ENCODE measurements around the gene ABCA1.
"Not testable (repeated sequence)": the region's sequence is repeated elsewhere in the genome, so short reads cannot be mapped to it uniquely, and the experiment has no call there.

ABCA1 gene

DNA sequence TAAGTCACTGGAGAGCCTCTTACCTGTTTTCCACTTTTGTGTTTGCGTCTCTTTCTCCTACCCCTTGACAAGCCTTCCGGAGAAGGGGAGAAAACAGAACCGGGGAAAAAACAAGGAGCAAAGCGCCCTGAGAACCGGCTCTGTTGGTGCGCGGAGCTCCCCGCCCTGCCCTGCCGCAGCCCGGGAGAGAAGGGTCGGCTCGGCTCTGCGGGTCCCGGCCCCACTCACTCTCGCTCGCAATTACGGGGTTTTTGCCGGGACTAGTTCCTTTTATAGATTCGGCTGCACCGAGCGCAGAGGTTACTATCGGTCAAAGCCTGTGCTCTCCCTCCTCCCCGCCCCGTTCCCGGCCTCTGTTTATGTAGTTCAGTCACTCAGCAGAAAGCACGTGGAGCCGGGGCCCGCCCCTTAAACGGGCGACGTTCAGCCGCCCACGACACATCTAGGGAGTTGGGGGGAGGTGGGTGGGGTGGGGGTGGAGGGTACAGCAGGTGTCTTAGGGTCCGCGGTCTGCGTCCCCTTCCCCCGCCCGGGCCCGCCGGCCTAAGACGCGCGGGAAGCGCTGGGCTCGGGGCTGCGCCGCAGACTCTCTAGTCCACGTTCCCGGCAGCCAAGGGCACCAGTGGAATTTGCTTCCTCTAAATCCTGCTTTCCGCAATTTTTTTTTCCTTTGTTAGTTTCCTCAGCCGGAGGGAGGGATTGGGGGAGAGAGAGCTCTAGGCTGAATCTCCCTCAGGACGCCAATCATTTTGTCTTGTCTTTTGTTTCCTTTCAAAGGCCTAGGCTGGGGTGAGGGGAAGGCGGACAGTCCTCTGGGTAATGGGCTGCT, at the start of gene ABCA1:
ABCA1 (minus strand) TSS at position 244 of the 829 bp plus-strand sequence. CDS start 24,476 bp downstream, outside the sequence.
- peak; percentile 12 to 57 (median 22) for DNase-seq

GRCh38 chr9:104977580-104977979, 49.6 kb upstream of the ABCA1 start:
- no peak for DNase-seq

DNA sequence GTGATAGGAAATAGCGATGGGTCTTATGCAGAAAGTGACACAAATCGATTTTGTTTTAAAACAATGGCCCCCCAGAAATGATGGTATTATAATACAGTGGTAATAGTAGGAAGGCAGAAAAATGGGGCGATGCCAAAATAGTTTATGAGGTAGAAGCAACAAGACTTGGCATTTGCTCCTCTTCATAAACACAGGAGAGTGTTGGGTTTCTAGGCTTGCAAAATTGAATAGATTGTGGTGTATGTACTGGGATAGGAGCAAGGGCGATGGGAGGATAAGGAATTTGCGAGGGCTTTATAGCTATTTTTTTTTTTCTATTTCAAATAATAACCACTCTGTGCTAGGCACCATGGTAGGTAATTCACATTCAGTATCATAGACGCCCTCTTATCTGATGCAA, 49.2 kb upstream of the ABCA1 start:
- DNase-seq = no peak

- DNase-seq = not testable (repeated sequence)
Measured at GRCh38 chr9:104975966-104976595, 48.1 kb upstream of the ABCA1 start.

DNA sequence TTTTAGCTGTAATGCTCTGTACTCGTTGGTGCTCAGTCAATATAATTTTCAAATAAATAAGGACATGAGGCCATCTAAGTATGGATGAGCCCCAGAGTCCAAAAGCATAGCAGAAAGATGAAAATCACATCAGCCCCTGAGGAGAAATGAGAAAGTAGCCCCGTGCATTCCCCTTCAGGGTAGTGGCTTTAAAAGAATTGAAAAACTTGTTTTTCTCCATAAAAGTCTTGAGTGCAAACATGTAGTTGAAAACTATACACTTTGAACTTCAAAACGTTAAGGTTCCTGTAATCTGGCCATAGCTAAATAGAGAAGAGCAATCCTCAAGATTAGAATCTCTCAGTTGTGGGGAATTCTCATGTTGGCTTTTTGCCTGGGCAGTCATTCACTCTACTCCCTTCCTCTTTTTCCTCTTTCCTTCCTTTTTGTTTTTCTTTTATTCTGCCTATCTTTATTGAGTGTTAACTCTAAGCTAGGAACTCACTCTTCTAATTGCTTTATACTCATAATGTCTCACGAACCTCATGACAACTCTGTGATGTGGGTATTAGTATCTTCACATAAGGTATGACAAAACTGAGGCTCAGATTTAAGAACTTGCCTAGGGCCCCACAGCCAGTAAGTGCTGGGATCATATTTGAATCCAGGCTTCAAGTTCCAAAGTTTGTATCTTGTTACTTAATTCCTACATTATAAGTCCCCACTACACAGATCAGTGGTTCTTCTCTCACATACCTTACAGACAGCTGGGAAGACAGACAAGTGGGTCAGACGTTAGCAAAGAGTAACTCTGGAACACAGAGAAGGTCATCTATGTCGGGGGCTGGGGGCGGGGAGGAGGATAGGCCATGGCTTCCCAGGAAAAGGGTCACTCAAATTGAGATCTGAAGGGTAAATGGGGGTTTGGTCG, 46.4 kb upstream of the ABCA1 start:
- no peak for DNase-seq

DNA sequence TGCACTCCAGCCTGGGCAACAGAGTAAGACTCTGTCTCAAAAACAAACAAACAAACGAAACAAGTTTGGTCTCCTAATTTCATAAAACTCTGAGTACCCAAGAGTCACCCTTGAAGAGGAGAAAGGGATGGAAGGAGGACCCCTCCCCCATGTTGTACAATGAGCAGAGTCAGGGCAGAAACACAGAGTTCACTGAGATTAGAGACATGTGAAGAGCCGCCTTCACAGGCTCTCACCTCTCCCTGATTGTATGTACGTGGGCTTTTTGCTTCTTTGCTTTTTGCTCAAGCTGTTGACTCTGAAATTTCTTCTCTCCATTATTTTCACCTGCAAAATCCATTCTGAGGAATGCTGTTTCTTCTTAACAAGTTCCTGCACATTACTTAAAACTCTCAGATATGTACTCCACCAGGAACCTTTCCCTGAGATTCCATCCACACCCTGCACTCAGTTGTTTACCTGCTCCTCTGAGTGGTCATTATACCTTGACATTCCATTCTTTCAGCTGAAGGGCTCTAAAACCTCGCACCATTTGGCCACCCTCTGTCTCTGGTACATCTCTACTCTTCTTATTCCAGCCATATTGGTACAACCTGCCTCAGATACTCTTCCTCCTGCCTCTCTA, 44.4 kb upstream of the ABCA1 start:
- no peak for DNase-seq

DNA sequence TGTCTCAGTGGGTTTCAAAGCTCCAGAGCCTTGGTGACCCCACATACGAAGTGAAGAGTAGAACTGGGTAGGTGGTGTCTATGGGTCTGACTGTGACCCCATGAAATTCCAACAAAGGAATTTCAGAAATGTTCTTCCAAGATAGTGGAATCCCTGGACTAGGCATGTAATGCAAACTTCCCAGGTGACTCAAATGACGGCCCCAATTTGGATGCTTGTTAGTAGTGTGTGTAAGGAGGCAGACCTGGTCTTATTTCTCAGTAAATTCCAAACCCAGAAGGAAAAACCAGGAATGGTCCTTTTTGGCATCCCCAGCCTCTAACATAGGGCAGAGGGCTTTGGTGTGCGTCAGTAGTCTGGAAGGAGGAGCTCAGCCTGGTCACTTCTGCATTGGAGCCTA, 43.6 kb upstream of the ABCA1 start:
- no peak for DNase-seq

- no peak for DNase-seq
Measured at GRCh38 chr9:104970271-104970987, 42.5 kb upstream of the ABCA1 start.

DNA sequence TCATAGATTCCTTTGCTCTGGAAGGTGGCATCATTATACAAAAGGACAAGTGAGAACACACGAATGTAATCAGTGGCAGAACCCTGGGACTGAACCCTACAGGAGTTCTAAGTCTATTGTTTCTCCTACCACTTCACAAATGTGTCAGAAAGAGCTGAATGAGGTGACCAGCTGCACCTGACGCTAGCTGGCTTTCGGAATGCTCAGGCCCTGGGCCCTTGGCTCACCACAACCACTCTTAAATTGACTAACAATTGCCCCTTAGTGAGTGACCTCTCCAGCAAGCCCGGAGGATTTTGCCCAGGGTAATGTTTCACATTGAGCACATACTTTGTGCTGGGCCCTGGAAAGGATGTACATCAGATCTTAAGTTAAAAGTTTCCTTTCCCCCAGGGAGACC, 41.2 kb upstream of the ABCA1 start:
- DNase-seq = no peak

GRCh38 chr9:104968025-104968982, 40.3 kb upstream of the ABCA1 start:
- peak; percentile 70 to 78 (median 74) for DNase-seq

DNA sequence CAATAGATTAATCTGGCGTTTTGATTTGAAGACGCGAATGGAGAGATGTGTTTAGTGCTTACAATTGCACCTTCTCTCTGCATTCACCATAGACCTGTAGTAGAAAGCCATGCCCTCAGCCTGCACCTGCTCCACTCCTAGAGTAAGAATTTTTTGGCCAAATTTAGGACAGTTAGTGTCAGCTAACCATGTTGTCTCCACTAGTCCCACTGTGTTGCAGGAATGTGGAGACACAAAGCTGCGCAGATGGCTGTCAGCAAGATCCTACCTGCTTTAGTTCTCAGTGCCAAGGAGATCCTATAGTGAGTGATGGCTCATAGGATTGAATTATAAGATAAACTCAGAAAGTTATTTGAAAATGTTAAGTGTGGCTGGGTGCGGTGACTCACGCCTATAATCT, 35.1 kb upstream of the ABCA1 start:
- DNase-seq = no peak

- DNase-seq = no peak
Measured at GRCh38 chr9:104961701-104962359, 33.9 kb upstream of the ABCA1 start.

DNA sequence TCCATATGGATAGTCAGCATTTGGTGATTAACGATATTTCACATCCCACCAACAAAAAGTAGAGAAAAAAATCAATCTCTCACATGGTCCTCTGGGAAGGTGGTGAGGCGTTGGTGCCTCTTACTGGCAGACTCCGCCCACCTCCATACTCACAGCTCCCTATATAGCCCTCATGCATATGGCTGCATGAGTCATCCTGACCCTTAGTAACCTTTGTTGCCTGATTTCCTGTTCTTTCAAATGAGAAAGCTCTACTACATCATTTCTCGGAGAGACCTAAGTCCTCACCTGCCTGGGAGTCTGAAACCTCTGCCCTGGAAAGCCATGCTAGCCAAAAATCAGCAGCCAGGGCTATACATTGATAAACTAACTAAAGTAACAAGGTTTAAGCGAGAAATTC, 33.3 kb upstream of the ABCA1 start:
- peak in 3 of 4 experiments; percentile 4 to 26 (median 5) for DNase-seq

- no peak for DNase-seq
Measured at GRCh38 chr9:104960662-104961061, 32.7 kb upstream of the ABCA1 start.

- DNase-seq = no peak
Measured at GRCh38 chr9:104958751-104959150, 30.8 kb upstream of the ABCA1 start.

GRCh38 chr9:104958006-104958405, 30.1 kb upstream of the ABCA1 start:
- not testable (repeated sequence) for DNase-seq

DNA sequence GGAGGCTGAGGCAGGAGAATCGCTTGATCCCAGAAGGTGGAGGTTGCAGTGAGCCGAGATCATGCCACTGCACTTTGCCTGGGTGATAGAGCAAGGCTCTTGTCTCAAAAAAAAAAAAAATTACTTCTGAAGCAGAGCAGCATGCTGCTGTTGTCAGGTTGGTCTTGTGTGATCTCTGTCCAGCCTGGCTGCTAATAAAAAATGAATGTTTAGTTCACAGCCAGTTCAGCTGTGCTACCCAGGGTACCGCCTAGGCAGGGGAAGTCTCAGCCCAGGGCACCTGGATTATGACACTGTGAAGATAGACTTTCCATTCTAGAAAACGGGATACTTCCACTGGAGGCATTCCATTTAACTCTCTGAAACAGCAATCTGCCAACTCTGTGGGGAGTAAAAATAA, 23.5 kb upstream of the ABCA1 start:
- no peak for DNase-seq

DNA sequence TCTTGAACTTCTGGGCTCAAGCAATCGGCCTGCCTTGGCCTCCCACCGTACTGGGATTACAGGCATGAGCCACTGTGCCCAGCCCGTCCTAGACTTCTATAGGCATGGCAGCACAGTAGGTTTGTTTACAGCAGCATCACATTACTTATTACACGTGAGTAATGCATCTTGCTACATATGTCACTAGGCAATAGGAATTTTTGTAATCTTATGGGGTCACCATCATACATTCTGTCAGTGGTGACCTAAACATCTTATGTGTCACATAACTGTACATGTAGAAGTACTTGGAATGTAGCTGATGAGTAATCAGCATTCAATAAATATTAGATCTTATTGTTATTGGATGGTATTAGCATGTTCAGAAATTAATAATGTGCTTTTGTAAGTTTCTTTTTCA, 22.9 kb upstream of the ABCA1 start:
- no peak for DNase-seq

DNA sequence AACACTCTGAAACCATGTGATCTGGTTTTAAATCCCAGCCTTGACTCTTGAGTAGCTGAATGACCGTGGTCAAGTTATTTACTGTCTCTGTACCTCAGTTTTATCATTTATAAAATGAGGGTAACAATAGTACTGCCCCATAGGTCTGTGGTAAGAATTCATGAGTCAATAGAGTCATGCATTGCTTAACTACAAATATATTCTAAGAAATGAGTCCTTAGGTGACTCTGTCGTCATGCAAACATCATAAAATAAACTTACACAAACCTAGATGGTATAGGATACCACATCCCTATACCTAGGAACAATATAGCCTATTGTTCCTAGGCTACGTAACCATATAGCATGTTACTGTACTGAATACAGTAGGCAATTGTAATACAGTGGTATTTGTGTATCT, 20.3 kb upstream of the ABCA1 start:
- DNase-seq = no peak

DNA sequence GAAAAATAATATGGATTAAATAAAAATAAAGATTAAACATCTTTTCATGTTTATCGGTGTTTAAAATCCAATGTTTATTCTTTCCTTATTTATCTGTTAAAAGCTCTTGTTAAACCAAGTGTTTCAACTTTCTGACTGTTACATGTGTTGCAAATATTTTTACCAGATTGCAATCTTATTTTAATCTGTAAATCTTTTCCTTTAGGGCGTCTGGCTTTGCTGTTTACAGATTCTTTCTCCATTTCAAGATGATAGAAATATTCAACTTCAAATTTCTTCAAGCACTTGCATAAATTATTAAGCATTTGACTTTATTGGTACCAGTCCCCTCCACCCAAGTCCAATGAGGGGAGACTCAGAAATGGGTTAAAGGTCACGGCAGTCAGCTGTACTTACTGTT, 16.9 kb upstream of the ABCA1 start:
- DNase-seq = no peak

Data from activated CD4-positive, CD25-positive, alpha-beta regulatory T cell (primary cell).